Tibial nerve (tissue), 3 donors: Measurements from ENCODE around the gene TENM3.

Experiments used
- POLR2A ChIP-seq, 2 donors: fragments of 450-650 bp; IDR thresholded peaks; one replicate each; pipeline ENCODE4 v1.6.1; 2017; ENCODE audit warnings: antibody characterized with exemption in 2 of 2, mild to moderate bottlenecking in 2 of 2, moderate library complexity in 2 of 2
- TF ChIP-seq, protein P1 (sequence below), 5 experiments: fragments of 200-600 bp in 3 of 5; fragments of 450-650 bp in 2 of 5; sonication (generic) in 3 of 5; IDR thresholded peaks; one replicate each; pipeline ENCODE4 v1.5.1; 2016 to 2019; ENCODE audit warnings: antibody characterized with exemption in 5 of 5, mild to moderate bottlenecking in 3 of 5, moderate library complexity in 2 of 5

- TF ChIP-seq POLR2A (IDR thresholded peaks at IDR 0.05), result no peak
- TF ChIP-seq, protein P1, sequence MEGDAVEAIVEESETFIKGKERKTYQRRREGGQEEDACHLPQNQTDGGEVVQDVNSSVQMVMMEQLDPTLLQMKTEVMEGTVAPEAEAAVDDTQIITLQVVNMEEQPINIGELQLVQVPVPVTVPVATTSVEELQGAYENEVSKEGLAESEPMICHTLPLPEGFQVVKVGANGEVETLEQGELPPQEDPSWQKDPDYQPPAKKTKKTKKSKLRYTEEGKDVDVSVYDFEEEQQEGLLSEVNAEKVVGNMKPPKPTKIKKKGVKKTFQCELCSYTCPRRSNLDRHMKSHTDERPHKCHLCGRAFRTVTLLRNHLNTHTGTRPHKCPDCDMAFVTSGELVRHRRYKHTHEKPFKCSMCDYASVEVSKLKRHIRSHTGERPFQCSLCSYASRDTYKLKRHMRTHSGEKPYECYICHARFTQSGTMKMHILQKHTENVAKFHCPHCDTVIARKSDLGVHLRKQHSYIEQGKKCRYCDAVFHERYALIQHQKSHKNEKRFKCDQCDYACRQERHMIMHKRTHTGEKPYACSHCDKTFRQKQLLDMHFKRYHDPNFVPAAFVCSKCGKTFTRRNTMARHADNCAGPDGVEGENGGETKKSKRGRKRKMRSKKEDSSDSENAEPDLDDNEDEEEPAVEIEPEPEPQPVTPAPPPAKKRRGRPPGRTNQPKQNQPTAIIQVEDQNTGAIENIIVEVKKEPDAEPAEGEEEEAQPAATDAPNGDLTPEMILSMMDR (IDR thresholded peaks at IDR 0.05), result no peak
These were observed 493.0 kb downstream of the TENM3 start for GRCh38 chr4:182736207-182736606.
